Astrocyte (in vitro differentiated cells and primary cell): ENCODE data around the gene GNB1.

Experiments used
- CTCF ChIP-seq: IDR thresholded peaks from 2 replicates; pipeline ENCODE4 v1.5.1; 2011; ENCODE audit warnings: low read depth, mild to moderate bottlenecking, inconsistent platforms, low read length, moderate library complexity; ENCODE audit not compliant: insufficient read depth
- EZH2 ChIP-seq: IDR thresholded peaks from 2 replicates; pipeline ENCODE4 v1.6.1; 2012; ENCODE audit warnings: mild to moderate bottlenecking, low read length, inconsistent platforms; ENCODE audit not compliant: insufficient read depth

GRCh38 chr1:1797731-1798341 is 93.1 kb downstream of the GNB1 start:
- TF ChIP-seq CTCF: no peak
- no peak for TF ChIP-seq EZH2
